ENCODE measurements around the gene NSD1. TPM values are rescaled to one million over a fixed set of nuclear protein-coding genes. Genes with fewer than 3 reads are reported as not detected.

NSD1 gene, protein sequence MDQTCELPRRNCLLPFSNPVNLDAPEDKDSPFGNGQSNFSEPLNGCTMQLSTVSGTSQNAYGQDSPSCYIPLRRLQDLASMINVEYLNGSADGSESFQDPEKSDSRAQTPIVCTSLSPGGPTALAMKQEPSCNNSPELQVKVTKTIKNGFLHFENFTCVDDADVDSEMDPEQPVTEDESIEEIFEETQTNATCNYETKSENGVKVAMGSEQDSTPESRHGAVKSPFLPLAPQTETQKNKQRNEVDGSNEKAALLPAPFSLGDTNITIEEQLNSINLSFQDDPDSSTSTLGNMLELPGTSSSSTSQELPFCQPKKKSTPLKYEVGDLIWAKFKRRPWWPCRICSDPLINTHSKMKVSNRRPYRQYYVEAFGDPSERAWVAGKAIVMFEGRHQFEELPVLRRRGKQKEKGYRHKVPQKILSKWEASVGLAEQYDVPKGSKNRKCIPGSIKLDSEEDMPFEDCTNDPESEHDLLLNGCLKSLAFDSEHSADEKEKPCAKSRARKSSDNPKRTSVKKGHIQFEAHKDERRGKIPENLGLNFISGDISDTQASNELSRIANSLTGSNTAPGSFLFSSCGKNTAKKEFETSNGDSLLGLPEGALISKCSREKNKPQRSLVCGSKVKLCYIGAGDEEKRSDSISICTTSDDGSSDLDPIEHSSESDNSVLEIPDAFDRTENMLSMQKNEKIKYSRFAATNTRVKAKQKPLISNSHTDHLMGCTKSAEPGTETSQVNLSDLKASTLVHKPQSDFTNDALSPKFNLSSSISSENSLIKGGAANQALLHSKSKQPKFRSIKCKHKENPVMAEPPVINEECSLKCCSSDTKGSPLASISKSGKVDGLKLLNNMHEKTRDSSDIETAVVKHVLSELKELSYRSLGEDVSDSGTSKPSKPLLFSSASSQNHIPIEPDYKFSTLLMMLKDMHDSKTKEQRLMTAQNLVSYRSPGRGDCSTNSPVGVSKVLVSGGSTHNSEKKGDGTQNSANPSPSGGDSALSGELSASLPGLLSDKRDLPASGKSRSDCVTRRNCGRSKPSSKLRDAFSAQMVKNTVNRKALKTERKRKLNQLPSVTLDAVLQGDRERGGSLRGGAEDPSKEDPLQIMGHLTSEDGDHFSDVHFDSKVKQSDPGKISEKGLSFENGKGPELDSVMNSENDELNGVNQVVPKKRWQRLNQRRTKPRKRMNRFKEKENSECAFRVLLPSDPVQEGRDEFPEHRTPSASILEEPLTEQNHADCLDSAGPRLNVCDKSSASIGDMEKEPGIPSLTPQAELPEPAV (N-terminal part only)
- total RNA-seq = 17.9 and 18.1 TPM in 2 replicates

GRCh38 chr5:177133096-177133852, at the start of gene NSD1:
Gene NSD1, plus strand, starts transcription at chr5:177133773. Its CDS starts 1,331 bp downstream, at chr5:177135104.

GRCh38 chr5:177086654-177087397, 46.7 kb upstream of the NSD1 start, which contains the start of gene FGFR4:
Gene FGFR4, plus strand, starts transcription at chr5:177086915. Its CDS starts 2,688 bp downstream, at chr5:177089603.

GRCh38 chr5:177303121-177303924, 169.8 kb downstream of the NSD1 start, which contains the start of the genes PRELID1 and RAB24:
Gene PRELID1, plus strand, starts transcription at chr5:177303799. Its CDS starts 187 bp downstream, at chr5:177303986.
Gene RAB24, minus strand, starts transcription at chr5:177303719. Its CDS starts 431 bp downstream, at chr5:177303288.

DNA sequence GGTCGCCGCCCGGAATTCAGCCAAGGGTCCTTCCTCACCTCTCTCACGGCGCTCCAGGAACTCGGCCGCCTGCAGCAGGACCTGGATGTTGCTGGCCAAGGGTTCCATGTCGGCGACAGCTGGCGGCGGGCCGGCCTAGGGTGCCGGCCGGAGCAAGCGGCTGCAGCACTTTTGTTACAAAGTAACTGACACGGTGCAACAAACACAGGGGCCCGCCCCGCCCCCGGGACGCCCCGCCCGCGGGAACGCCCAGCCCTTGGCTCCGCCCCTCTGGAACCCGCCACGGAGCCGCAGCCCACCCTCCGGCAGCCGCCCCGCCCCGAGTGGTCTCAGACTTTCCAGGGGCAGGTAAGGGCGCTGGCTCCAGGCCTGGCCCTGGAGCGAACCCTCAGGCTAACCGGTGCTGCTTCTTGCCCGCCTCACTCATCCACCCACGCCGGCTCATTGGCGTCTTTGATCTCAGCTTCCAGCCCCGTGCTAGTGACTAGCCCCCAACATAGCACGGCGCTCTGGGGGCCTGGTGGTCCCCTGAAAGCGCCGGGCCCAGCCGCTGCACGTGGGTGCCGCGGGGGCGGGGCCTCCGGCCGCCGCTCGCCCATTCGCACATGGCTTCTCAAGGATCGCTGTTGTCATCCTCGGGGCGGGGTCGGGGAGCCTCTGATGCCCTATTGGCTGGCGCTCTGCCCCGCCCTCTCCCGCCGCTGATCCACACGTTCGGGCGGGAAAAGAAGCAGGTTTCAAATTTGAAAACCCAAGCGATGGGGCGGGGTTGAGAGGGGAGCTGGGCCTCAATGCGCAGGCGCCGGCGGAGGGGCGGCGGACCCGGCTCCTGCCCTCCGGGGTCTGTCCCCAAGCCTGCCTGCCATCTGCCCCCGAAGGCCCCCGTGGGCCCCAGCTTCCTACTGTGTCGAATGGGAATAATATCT, 178.4 kb downstream of the NSD1 start, which contains the start of gene MXD3:
Gene MXD3 (minus strand): TSS at position 176 of the 926 bp plus-strand sequence. CDS start 68 bp downstream, at position 108.

Other genes starting within 250 kb of the NSD1 start
- not detected in 2 replicates for gene HK3, start 234.4 kb upstream of the NSD1 start, total RNA-seq
- gene UIMC1, start 127.0 kb upstream of the NSD1 start, total RNA-seq = 19.7 and 24.3 TPM in 2 replicates
- 5.4 and 13.4 TPM in 2 replicates for gene ZNF346, start 111.1 kb upstream of the NSD1 start, total RNA-seq
- gene FGFR4, start 46.9 kb upstream of the NSD1 start, total RNA-seq = 6.0 and 8.5 TPM in 2 replicates
- 10.7 and 12.6 TPM in 2 replicates for gene RAB24, start 169.9 kb downstream of the NSD1 start, total RNA-seq
- 154 and 208 TPM in 2 replicates for gene PRELID1, start 170.0 kb downstream of the NSD1 start, total RNA-seq
- 4.7 and 28.7 TPM in 2 replicates for gene MXD3, start 178.1 kb downstream of the NSD1 start, total RNA-seq
- gene LMAN2, start 217.9 kb downstream of the NSD1 start, total RNA-seq = 258 and 315 TPM in 2 replicates
- 15.5 and 17.8 TPM in 2 replicates for gene RGS14, start 224.2 kb downstream of the NSD1 start, total RNA-seq

Measured in hair follicular keratinocyte (primary cell).